K562 (cell line): ENCODE measurements around the gene PTBP3. TPM values are rescaled to one million over a fixed set of nuclear protein-coding genes. Genes with fewer than 3 reads are reported as not detected.

Source experiments
- MLLT1 ChIP-seq, 2 experiments: fragments of 450-650 bp; IDR thresholded peaks; 2 replicates each; pipeline ENCODE4 v1.6.1; 2016
- NCOA4 ChIP-seq: fragments of 450-650 bp; IDR thresholded peaks from 2 replicates; pipeline ENCODE4 v1.6.1; 2018; ENCODE audit warnings: mild to moderate bottlenecking; ENCODE audit not compliant: partially characterized antibody
- POLR2AphosphoS2 ChIP-seq: IDR thresholded peaks from 2 replicates; pipeline ENCODE4 v1.6.1; 2012; ENCODE audit warnings: low read length, improper control_type of control experiment
- RBM22 ChIP-seq: fragments of 200-400 bp; formaldehyde crosslinking; IDR thresholded peaks from 2 replicates; pipeline ENCODE4 v1.6.1; 2018; ENCODE audit warnings: low read length, low read depth; ENCODE audit not compliant: poor library complexity, severe bottlenecking
- STAT6 ChIP-seq: sonication (generic); formaldehyde crosslinking; IDR thresholded peaks from 2 replicates; pipeline ENCODE4 v1.8.1; 2023; ENCODE audit warnings: mild to moderate bottlenecking, missing genetic modification reagents
- THRAP3 ChIP-seq: fragments of 450-650 bp; IDR thresholded peaks from 2 replicates; pipeline ENCODE4 v1.6.1; 2016; ENCODE audit warnings: mild to moderate bottlenecking, inconsistent platforms, borderline replicate concordance
- ZBTB12 ChIP-seq: fragments of 250-450 bp; sonication (Bioruptor Pico); IDR thresholded peaks from 2 replicates; pipeline ENCODE4 v1.4.0; 2020
- ZNF316 ChIP-seq: fragments of 450-650 bp; IDR thresholded peaks from 2 replicates; pipeline ENCODE4 v1.6.1; 2016
- ZNF318 ChIP-seq, 2 experiments: fragments of 450-650 bp; IDR thresholded peaks; 2 replicates each; pipeline ENCODE4 v1.6.1; 2016; ENCODE audit warnings: mild to moderate bottlenecking in 2 of 2, borderline replicate concordance in 1 of 2, low read depth in 1 of 2, moderate library complexity in 1 of 2
- polyA plus RNA-seq, 8 experiments: library from polyadenylated mRNA; depleted of rRNA in 4 of 8; stranded (reverse) in 5 of 8; unstranded in 3 of 8; fragments of >200 nt; fragmentation: Nextera tagmentation in 2 of 8; fragmentation: Illumina TruSeq in 1 of 8; extraction: Ambion mirVana in 2 of 8; extraction: Trizol in 1 of 8; gene quantifications; 2 replicates each; pipeline versions ENCODE4 v1.2.1 to v1.2.3, GENCODE V29; 2011 to 2014; ENCODE audit warnings: inconsistent platforms in 1 of 8, missing spikeins in 1 of 8
- total RNA-seq, 7 experiments: library from RNA; depleted of rRNA in 6 of 7; stranded (reverse); fragments of >200 nt in 6 of 7; fragmentation: Illumina TruSeq in 2 of 7; extraction: Trizol in 2 of 7; gene quantifications; 2 replicates each; pipeline versions ENCODE4 v1.2.1 to v1.2.3, GENCODE V29; 2011 to 2021; ENCODE audit warnings: low replicate concordance in 1 of 7
- TF ChIP-seq, protein P1 (sequence below): fragments of 250-450 bp; sonication (Bioruptor Pico); IDR thresholded peaks from 2 replicates; pipeline ENCODE4 v1.5.0; 2021; ENCODE audit warnings: mild to moderate bottlenecking, moderate library complexity

Gene PTBP3
- total and polyA plus RNA-seq, 9 of the 15 experiments (the other 6 are each of a cell fraction or from before 2014, with no cell fraction given), result 22.4 to 132 (median 68.0) TPM

DNA sequence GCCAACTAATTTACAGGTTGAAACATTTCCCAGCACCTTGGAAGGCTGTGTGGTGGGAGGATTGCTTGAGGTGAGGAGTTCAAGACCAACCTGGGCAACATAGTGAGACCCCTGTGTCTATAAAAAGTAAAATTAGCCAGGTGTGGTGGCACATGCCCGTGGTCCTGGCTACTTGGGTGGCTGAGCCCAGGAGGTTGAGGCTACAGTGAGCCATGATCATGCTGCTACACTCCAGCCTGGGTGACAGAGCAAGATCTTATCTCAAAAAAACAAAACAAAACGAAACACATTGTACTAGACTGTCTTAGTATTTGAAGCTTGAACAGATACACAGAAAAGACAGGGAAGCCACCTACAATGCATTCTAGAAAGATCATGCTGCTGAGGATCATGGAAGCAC is 43.7 kb upstream of the PTBP3 start (continued):
- TF ChIP-seq POLR2AphosphoS2 (no peak), ZNF316 (peak; percentile 50; the same call in 1 of the 2 replicates), NCOA4 (no peak), ZBTB12 (CRISPR knock-in tag) (no peak), RBM22 (no peak), ZNF318 (IDR thresholded peaks at IDR 0.05; ENCODE audit: borderline replicate concordance in 1 of 2, low read depth in 1 of 2) (no peak), STAT6 (no peak), MLLT1 (IDR thresholded peaks at IDR 0.05) (no peak; a peak in 1 of 4 replicates), THRAP3 (no peak)
- TF ChIP-seq, protein P1, sequence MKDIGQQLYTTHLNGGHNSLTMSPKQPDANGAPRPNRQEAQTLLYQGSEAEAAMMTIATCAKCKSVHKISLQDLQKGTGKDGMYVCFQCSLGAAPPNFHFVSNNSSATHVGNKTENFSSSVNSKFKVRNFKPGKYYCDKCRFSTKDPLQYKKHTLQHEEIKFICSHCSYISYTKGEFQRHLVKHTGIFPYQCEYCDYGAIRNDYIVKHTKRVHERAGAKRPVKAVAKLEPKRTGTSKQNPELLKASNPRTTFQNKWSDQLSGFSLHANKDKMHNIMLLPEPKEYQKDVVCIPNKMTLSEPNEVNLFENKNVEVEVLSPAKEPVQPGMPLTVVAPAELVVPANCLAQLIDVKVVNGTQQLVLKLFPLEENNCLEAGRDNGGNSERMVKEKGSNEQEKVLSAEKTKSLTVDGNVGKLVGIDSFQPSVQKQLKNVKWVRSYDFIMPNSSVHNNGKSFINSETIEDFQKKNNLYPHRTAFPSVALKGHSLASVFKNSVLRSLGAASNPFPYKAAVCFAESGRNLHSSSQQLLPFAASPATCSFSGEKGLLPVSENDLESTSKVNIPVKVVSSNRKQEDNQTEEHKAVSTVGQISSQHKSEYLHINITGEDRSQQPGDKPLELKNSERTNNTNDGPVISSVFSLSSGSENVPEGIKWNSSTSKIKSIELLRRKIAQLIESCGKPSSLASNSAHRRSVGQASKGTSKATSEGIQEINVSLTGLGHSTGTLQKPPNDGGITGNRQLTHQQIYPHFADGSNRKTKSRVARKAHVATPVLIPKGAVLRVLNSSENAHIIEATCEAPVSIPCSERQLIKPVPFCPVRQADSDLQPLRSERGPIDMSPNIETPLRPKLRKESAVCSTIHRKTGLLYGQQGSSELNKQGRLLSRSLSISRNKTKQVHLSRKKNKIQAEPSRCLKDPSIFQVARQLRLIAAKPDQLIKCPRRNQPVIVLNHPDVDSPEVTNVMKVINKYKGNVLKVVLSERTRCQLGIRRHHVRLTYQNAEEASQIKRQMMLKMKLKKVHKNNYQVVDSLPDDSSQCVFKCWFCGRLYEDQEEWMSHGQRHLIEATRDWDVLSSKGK, result no peak
